K562 (cell line): ENCODE measurements around the gene SBF1. TPM values are rescaled to one million over a fixed set of nuclear protein-coding genes. Genes with fewer than 3 reads are reported as not detected.
A peak's percentile ranks its signal among the peaks of the same experiment; 100 is the strongest.

ENCODE experiments used
- ARID1B ChIP-seq: fragments of 450-650 bp; IDR thresholded peaks from 2 replicates; pipeline ENCODE4 v1.6.1; 2016; ENCODE audit warnings: antibody characterized with exemption, mild to moderate bottlenecking, inconsistent platforms
- ILF3 ChIP-seq: fragments of 450-650 bp; IDR thresholded peaks from 2 replicates; pipeline ENCODE4 v1.6.1; 2018; ENCODE audit warnings: antibody characterized with exemption, mild to moderate bottlenecking, moderate library complexity, borderline replicate concordance
- MAZ ChIP-seq, 2 experiments: fragments of 450-650 bp in 1 of 2; sonication (generic) in 1 of 2; formaldehyde crosslinking; IDR thresholded peaks in 1 of 2; conservative IDR thresholded peaks in 1 of 2; 2 replicates each; pipeline versions ENCODE4 v1.4.0 to v1.5.0; 2020; ENCODE audit warnings: mild to moderate bottlenecking in 1 of 2, missing genetic modification reagents in 1 of 2
- MEF2D ChIP-seq: conservative IDR thresholded peaks from 2 replicates; pipeline ENCODE4 v1.6.1; 2016; ENCODE audit warnings: low read depth, missing genetic modification characterization, missing compliant biosample characterization
- NFYB ChIP-seq: IDR thresholded peaks from 2 replicates; pipeline ENCODE4 v1.6.1; 2011; ENCODE audit warnings: mild to moderate bottlenecking, moderate library complexity; ENCODE audit not compliant: insufficient read length; ENCODE audit errors: extremely low read depth
- RBM39 ChIP-seq: fragments of 200-400 bp; formaldehyde crosslinking; optimal IDR thresholded peaks from 2 replicates; pipeline ENCODE3; 2018; ENCODE audit warnings: low read depth, low read length
- SFPQ ChIP-seq: fragments of 200-400 bp; formaldehyde crosslinking; IDR thresholded peaks from 2 replicates; pipeline ENCODE4 v1.6.1; 2017; ENCODE audit warnings: mild to moderate bottlenecking, low read depth, low read length, moderate library complexity
- SMARCA4 ChIP-seq: fragments of 450-650 bp; IDR thresholded peaks from 2 replicates; pipeline ENCODE4 v1.6.1; 2016
- TRIM24 ChIP-seq, 2 experiments: fragments of 450-650 bp; IDR thresholded peaks; 2 replicates each; pipeline ENCODE4 v1.6.1; 2016
- ZFP91 ChIP-seq: sonication (generic); formaldehyde crosslinking; IDR thresholded peaks from 2 replicates; pipeline ENCODE4 v1.8.0; 2022; ENCODE audit warnings: mild to moderate bottlenecking, missing genetic modification reagents
- ZMIZ1 ChIP-seq, 2 experiments: fragments of 150-350 bp in 1 of 2; IDR thresholded peaks; 2 replicates each; pipeline ENCODE4 v1.6.1; 2012 to 2016; ENCODE audit warnings: low read depth in 2 of 2, low read length in 2 of 2, mild to moderate bottlenecking in 1 of 2, moderate library complexity in 1 of 2
- ZNF121 ChIP-seq: sonication (generic); formaldehyde crosslinking; conservative IDR thresholded peaks from 2 replicates; pipeline ENCODE4 v1.8.0; 2022; ENCODE audit warnings: missing genetic modification reagents
- ZNF217 ChIP-seq: sonication (generic); formaldehyde crosslinking; IDR thresholded peaks from 2 replicates; pipeline ENCODE4 v1.8.0; 2022; ENCODE audit warnings: mild to moderate bottlenecking, missing genetic modification reagents
- ZNF347 ChIP-seq: fragments of 450-650 bp; formaldehyde crosslinking; IDR thresholded peaks from 2 replicates; pipeline ENCODE4 v1.4.0; 2020; ENCODE audit warnings: low read depth, mild to moderate bottlenecking, moderate library complexity
- ZNF592 ChIP-seq: fragments of 450-650 bp; IDR thresholded peaks from 2 replicates; pipeline ENCODE4 v1.6.1; 2017; ENCODE audit warnings: antibody characterized with exemption, mild to moderate bottlenecking
- polyA plus RNA-seq, 8 experiments: library from polyadenylated mRNA; depleted of rRNA in 4 of 8; stranded (reverse) in 5 of 8; unstranded in 3 of 8; fragments of >200 nt; fragmentation: Nextera tagmentation in 2 of 8; fragmentation: Illumina TruSeq in 1 of 8; extraction: Ambion mirVana in 2 of 8; extraction: Trizol in 1 of 8; gene quantifications; 2 replicates each; pipeline versions ENCODE4 v1.2.1 to v1.2.3, GENCODE V29; 2011 to 2014; ENCODE audit warnings: inconsistent platforms in 1 of 8, missing spikeins in 1 of 8
- total RNA-seq, 7 experiments: library from RNA; depleted of rRNA in 6 of 7; stranded (reverse); fragments of >200 nt in 6 of 7; fragmentation: Illumina TruSeq in 2 of 7; extraction: Trizol in 2 of 7; gene quantifications; 2 replicates each; pipeline versions ENCODE4 v1.2.1 to v1.2.3, GENCODE V29; 2011 to 2021; ENCODE audit warnings: low replicate concordance in 1 of 7

SBF1 gene
- total and polyA plus RNA-seq, 9 of the 15 experiments (the other 6 are each of a cell fraction or from before 2014, with no cell fraction given): 0.44 to 50.4 (median 11.4) TPM

GRCh38 chr22:50507991-50508884 is 33.4 kb upstream of the SBF1 start, which contains the start of gene NCAPH2 (continued):
- TF ChIP-seq ZMIZ1 (IDR thresholded peaks at IDR 0.05; ENCODE audit: low read depth in 2 of 2, low read length in 2 of 2): no peak
- TF ChIP-seq SMARCA4: no peak
- no peak for TF ChIP-seq ZNF217 (CRISPR knock-in tag)
- TF ChIP-seq ZNF347 (CRISPR knock-in tag): no peak
- TF ChIP-seq RBM39: no peak
- TF ChIP-seq MAZ (CRISPR knock-in tag; conservative IDR thresholded peaks at IDR 0.05 in 1 of 2, IDR thresholded peaks at IDR 0.05 in 1 of 2): peak; percentile 15 to 95; a peak in 2 of 4 replicates
- 0 out of 4 replicates have a peak, but pooled peaks of 1 of the 2 experiments have one; percentile 15 for TF ChIP-seq TRIM24 (IDR thresholded peaks at IDR 0.05)
- TF ChIP-seq SFPQ: no peak
- TF ChIP-seq MEF2D (tag): no peak
- TF ChIP-seq ILF3: no peak
- no peak for TF ChIP-seq ZFP91 (CRISPR knock-in tag)
- no peak for TF ChIP-seq ZNF121 (CRISPR knock-in tag)
- TF ChIP-seq NFYB: no peak
- no peak for TF ChIP-seq ZNF592
- peak; percentile 34; the same call in 1 of the 2 replicates for TF ChIP-seq ARID1B
